HepG2 (cell line): ENCODE measurements around the gene NOXO1. TPM values are rescaled to one million over a fixed set of nuclear protein-coding genes. Genes with fewer than 3 reads are reported as not detected.

Experiments
- ATAC-seq: fragments of 200-7000 bp; cut with Tn5 transposase; 3 replicates; pipeline ENCODE4 v1.9.1; 2020; ENCODE audit warnings: mild to moderate bottlenecking, moderate library complexity
- BruUV-seq: library from RNA; stranded (reverse); fragments of 400-500 nt; replicated peaks from 2 replicates; lab custom pipeline; 2021; lab: Mats Ljungman, UMichigan
- CTCF ChIA-PET: fragments of 300-600 bp; formaldehyde crosslinking; extraction: SDS; loops from one replicate; lab custom pipeline; 2021; ENCODE audit warnings: low total read pairs, inconsistent platforms, low intra/inter-chr PET ratio; lab: Yijun Ruan, JAX
- POLR2A ChIA-PET: fragments of 350-600 bp; sonication (Branson Sonifier 250); formaldehyde crosslinking; loops from one replicate; lab custom pipeline; 2020; ENCODE audit warnings: antibody characterized with exemption, inconsistent platforms; lab: Yijun Ruan, JAX
- DNase-seq: peaks from one replicate; pipeline ENCODE4 v3.0.0-alpha.2; 2015; ENCODE audit warnings: low spot score
- FAIRE-seq: peaks from 3 replicates; lab custom pipeline; 2011; peaks lifted over from hg19 to GRCh38; lab: Jason Lieb, UNC
- H2AFZ ChIP-seq: one replicate; pipeline ENCODE4 v1.6.1; 2011; ENCODE audit warnings: low read length, inconsistent platforms
- H3K27ac ChIP-seq: fragments of 300-600 bp; 3 replicates; pipeline ENCODE4 v1.8.0; 2011; ENCODE audit warnings: mixed run types, mild to moderate bottlenecking, mixed read lengths, low read length, inconsistent platforms; ENCODE audit not compliant: insufficient read depth; ENCODE audit errors: extremely low read length
- H3K27me3 ChIP-seq, 2 experiments: fragments of 200-600 bp in 1 of 2; 2 replicates in 1 of 2; 3 replicates in 1 of 2; pipeline versions ENCODE4 v1.6.0 to v1.8.0; 2011; ENCODE audit warnings: low read length in 2 of 2, mild to moderate bottlenecking in 2 of 2, moderate library complexity in 2 of 2, inconsistent platforms in 1 of 2; ENCODE audit not compliant: insufficient read depth in 2 of 2, control insufficient read depth in 1 of 2
- H3K36me3 ChIP-seq, 2 experiments: fragments of 200-600 bp in 1 of 2; replicated peaks in 1 of 2; 2 replicates in 1 of 2; 3 replicates in 1 of 2; pipeline versions ENCODE4 v1.5.1 to v1.8.0; 2011; ENCODE audit warnings: low read length in 2 of 2, inconsistent platforms in 1 of 2; ENCODE audit not compliant: insufficient read depth in 2 of 2, control insufficient read depth in 1 of 2
- H3K4me1 ChIP-seq: 2 replicates; pipeline ENCODE4 v1.5.1; 2012; ENCODE audit warnings: low read length, inconsistent platforms; ENCODE audit not compliant: insufficient read depth
- H3K4me2 ChIP-seq: 2 replicates; pipeline ENCODE4 v1.6.0; 2011; ENCODE audit warnings: low read depth, low read length, inconsistent platforms
- H3K4me3 ChIP-seq, 3 experiments: fragments of 200-600 bp in 1 of 3; sonication (generic), shearing (Covaris generic) in 1 of 3; replicated peaks in 1 of 3; 2 replicates each; pipeline ENCODE4 v1.5.1; 2011 to 2016; ENCODE audit warnings: low read length in 3 of 3, inconsistent platforms in 2 of 3, low read depth in 2 of 3, mild to moderate bottlenecking in 2 of 3, control low read depth in 1 of 3, mixed read lengths in 1 of 3; ENCODE audit not compliant: insufficient read depth in 1 of 3
- H3K79me2 ChIP-seq: one replicate; pipeline ENCODE4 v1.6.1; 2011; ENCODE audit warnings: low read length, inconsistent platforms; ENCODE audit not compliant: insufficient read depth
- H3K9ac ChIP-seq: 2 replicates; pipeline ENCODE4 v1.6.0; 2011; ENCODE audit warnings: mild to moderate bottlenecking, low read depth, low read length, inconsistent platforms; ENCODE audit not compliant: insufficient read depth
- H3K9me3 ChIP-seq: 2 replicates; pipeline ENCODE4 v1.5.1; 2012; ENCODE audit warnings: mild to moderate bottlenecking, low read length
- H4K20me1 ChIP-seq: 2 replicates; pipeline ENCODE4 v1.6.0; 2011; ENCODE audit warnings: inconsistent platforms, mild to moderate bottlenecking, low read length, moderate library complexity; ENCODE audit not compliant: insufficient read depth
- BHLHE40 ChIP-seq: IDR thresholded peaks from 2 replicates; pipeline ENCODE4 v1.6.1; 2011; ENCODE audit warnings: low read length, improper control_type of control experiment
- ETV5 ChIP-seq: IDR thresholded peaks from 2 replicates; pipeline ENCODE4 v1.6.1; 2018; ENCODE audit warnings: missing biosample characterization, missing genetic modification reagents, inconsistent platforms, borderline replicate concordance
- PITX1 ChIP-seq: sonication (generic); formaldehyde crosslinking; IDR thresholded peaks from 2 replicates; pipeline ENCODE4 v1.5.1; 2020; ENCODE audit warnings: mild to moderate bottlenecking, missing genetic modification reagents
- ZBTB38 ChIP-seq: sonication (generic); formaldehyde crosslinking; IDR thresholded peaks from 2 replicates; pipeline ENCODE4 v1.5.1; 2020; ENCODE audit warnings: mild to moderate bottlenecking, missing genetic modification reagents
- ZNF333 ChIP-seq: sonication (generic); formaldehyde crosslinking; IDR thresholded peaks from 2 replicates; pipeline ENCODE4 v1.4.0; 2020; ENCODE audit warnings: mild to moderate bottlenecking, missing genetic modification reagents, borderline replicate concordance
- ZNF350 ChIP-seq: sonication (generic); formaldehyde crosslinking; IDR thresholded peaks from 2 replicates; pipeline ENCODE4 v1.4.0; 2020; ENCODE audit warnings: mild to moderate bottlenecking, low read depth, missing genetic modification reagents, borderline replicate concordance
- ZNF496 ChIP-seq: sonication (generic); formaldehyde crosslinking; IDR thresholded peaks from 2 replicates; pipeline ENCODE4 v1.8.1; 2023; ENCODE audit warnings: mild to moderate bottlenecking, moderate library complexity, missing genetic modification reagents; ENCODE audit not compliant: insufficient replicate concordance
- ZNF607 ChIP-seq: sonication (generic); formaldehyde crosslinking; IDR thresholded peaks from 2 replicates; pipeline ENCODE4 v1.5.1; 2020; ENCODE audit warnings: missing genetic modification reagents, mild to moderate bottlenecking, borderline replicate concordance
- WGBS: methylation state at CpG from one replicate; pipeline ENCODE4 v1.1.6; 2017; ENCODE audit warnings: low lambda C conversion rate; 5-methylcytosine and 5-hydroxymethylcytosine counted together
- in situ Hi-C: cut with HindIII; loops from 2 replicates; pipeline ENCODE4 v1.10.0; 2017; ENCODE audit warnings: low pct_unique_long_range_greater_than_20kb; ENCODE audit not compliant: extremely low pct_ligation_motif_present
- intact Hi-C: fragments of 100-400 bp; cut with micrococcal nuclease; formaldehyde crosslinking; loops from one replicate; pipeline ENCODE4 v1.10.0; 2022; ENCODE audit not compliant: unreplicated experiment
- polyA plus RNA-seq, 8 experiments: library from polyadenylated mRNA; depleted of rRNA in 3 of 8; stranded (reverse) in 7 of 8; unstranded in 1 of 8; fragments of >200 nt; fragmentation: Illumina TruSeq in 4 of 8; extraction: Trizol in 4 of 8; gene quantifications; 2 replicates each; pipeline versions ENCODE4 v1.2.1 to v1.2.3, GENCODE V29; 2011 to 2016; ENCODE audit warnings: low read depth in 4 of 8, missing spikeins in 1 of 8, mixed read lengths in 1 of 8; ENCODE audit not compliant: insufficient read depth in 1 of 8
- total RNA-seq, 5 experiments: library from RNA; depleted of rRNA; stranded (reverse); fragments of >200 nt; fragmentation: Illumina TruSeq; extraction: Trizol; gene quantifications; 2 replicates each; pipeline ENCODE4 v1.2.3, GENCODE V29; 2016; ENCODE audit warnings: low read depth in 1 of 5
- TF ChIP-seq, protein P1 (sequence below): sonication (generic); formaldehyde crosslinking; IDR thresholded peaks from 2 replicates; pipeline ENCODE4 v1.5.0; 2020; ENCODE audit warnings: missing genetic modification reagents
- TF ChIP-seq, protein P2 (sequence below): IDR thresholded peaks from 2 replicates; pipeline ENCODE4 v1.6.1; 2016; ENCODE audit warnings: low read depth, control low read depth
- TF ChIP-seq, protein P3 (sequence below): IDR thresholded peaks from 2 replicates; pipeline ENCODE4 v1.6.1; 2018; ENCODE audit warnings: missing genetic modification reagents

NOXO1 gene
- total and polyA plus RNA-seq, 2 of the 13 experiments (the other 11 are each of a cell fraction or from before 2014, with no cell fraction given), result 0.69 to 1.4 TPM

DNA sequence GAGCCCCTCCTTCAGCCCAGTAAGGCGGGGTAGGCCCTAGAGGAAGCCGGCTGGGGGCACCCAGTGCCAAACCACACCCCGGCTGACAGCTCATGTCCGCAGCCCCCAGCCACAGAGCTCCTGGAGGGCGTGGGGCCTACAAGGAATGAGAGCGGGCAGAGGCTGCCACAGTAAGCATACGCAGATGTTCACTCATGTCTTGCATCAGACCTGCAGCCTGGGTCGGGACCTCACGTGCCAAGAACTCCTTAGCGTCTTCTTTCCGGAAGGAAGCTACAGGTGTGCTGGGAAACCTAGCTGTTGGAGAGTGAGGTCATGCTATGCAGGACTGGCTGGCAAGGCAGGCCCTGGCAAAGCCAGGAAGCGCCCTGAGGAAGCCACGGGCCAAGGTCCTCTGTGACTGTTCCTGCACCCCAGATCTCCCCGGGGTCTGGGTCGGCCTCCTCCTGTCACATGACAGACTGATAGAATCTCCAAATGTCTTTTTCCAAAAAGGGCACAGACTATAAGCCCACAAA is 26.8 kb upstream of the NOXO1 start:
- Histone ChIP-seq H4K20me1 (peaks cover 18% of the 10 kb centered on the region; the same call in 1 of the 2 replicates), H3K36me3 (peaks cover 3 to 4% of the 10 kb centered on the region in 2 experiments; a peak in 2 of 5 replicates), H3K4me2 (peak overlapping the region; percentile 83), H3K27ac (no peak overlapping the region), H3K9ac (peak overlapping the region; percentile 93), H2AFZ (no peak overlapping the region), H3K27me3 (no peaks in the 10 kb centered on the region), H3K4me3 (peak overlapping the region; percentile 76 to 81 (median 79)), H3K79me2 (peaks cover 52% of the 10 kb centered on the region), H3K4me1 (peaks cover 67% of the 10 kb centered on the region), H3K9me3 (no peaks in the 10 kb centered on the region)
- no peak for FAIRE-seq
- in situ Hi-C loops (no loop called here), intact Hi-C loops (no loop called here)
- no peak for ATAC-seq
- 51% methylated on average over 12 of the region's 15 CpGs for whole genome bisulfite sequencing
- ChIA-PET CTCF (interaction anchor here (1.4 kb wide), 1 partner anchor 133 kb away, joined by 4 read pairs; no protein-coding TSS in a partner anchor), POLR2A (interaction anchor here (1.0 to 2.1 kb wide), 15 partner anchors 8 to 242 kb away, joined by 3 to 16 read pairs (median 5); partner anchors contain the start of genes GFER, NHERF2, RPS2 and TRAF7)
- no peak for DNase-seq
- BruUV-seq, result TSS peak; percentile 80
- TF ChIP-seq PITX1 (CRISPR knock-in tag) (0 out of 2 replicates have a peak, but pooled peaks have one; percentile 4), BHLHE40 (0 out of 2 replicates have a peak, but pooled peaks have one; percentile 42), ETV5 (CRISPR knock-in tag) (no peak), ZNF607 (no peak), ZNF350 (CRISPR knock-in tag) (0 out of 2 replicates have a peak, but pooled peaks have one; percentile 19), ZNF496 (no peak), ZBTB38 (CRISPR knock-in tag) (0 out of 2 replicates have a peak, but pooled peaks have one; percentile 17), ZNF333 (CRISPR knock-in tag) (no peak)
- TF ChIP-seq, protein P1, sequence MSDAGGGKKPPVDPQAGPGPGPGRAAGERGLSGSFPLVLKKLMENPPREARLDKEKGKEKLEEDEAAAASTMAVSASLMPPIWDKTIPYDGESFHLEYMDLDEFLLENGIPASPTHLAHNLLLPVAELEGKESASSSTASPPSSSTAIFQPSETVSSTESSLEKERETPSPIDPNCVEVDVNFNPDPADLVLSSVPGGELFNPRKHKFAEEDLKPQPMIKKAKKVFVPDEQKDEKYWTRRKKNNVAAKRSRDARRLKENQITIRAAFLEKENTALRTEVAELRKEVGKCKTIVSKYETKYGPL (CRISPR knock-in tag), result no peak
- TF ChIP-seq, protein P2, sequence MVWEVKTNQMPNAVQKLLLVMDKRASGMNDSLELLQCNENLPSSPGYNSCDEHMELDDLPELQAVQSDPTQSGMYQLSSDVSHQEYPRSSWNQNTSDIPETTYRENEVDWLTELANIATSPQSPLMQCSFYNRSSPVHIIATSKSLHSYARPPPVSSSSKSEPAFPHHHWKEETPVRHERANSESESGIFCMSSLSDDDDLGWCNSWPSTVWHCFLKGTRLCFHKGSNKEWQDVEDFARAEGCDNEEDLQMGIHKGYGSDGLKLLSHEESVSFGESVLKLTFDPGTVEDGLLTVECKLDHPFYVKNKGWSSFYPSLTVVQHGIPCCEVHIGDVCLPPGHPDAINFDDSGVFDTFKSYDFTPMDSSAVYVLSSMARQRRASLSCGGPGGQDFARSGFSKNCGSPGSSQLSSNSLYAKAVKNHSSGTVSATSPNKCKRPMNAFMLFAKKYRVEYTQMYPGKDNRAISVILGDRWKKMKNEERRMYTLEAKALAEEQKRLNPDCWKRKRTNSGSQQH (CRISPR knock-in tag), result no peak
- TF ChIP-seq, protein P3, sequence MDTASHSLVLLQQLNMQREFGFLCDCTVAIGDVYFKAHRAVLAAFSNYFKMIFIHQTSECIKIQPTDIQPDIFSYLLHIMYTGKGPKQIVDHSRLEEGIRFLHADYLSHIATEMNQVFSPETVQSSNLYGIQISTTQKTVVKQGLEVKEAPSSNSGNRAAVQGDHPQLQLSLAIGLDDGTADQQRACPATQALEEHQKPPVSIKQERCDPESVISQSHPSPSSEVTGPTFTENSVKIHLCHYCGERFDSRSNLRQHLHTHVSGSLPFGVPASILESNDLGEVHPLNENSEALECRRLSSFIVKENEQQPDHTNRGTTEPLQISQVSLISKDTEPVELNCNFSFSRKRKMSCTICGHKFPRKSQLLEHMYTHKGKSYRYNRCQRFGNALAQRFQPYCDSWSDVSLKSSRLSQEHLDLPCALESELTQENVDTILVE, result no peak
